Stimulated activated CD4-positive, alpha-beta T cell treated with anti-CD3 and anti-CD28 coated beads, Interleukin-4, amount 100 ng/mL, for 1 hour (primary cell): ENCODE data around the gene SLC30A4.
A peak's percentile ranks its signal among the peaks of the same experiment; 100 is the strongest.
"Not testable (repeated sequence)": the region's sequence is repeated elsewhere in the genome, so short reads cannot be mapped to it uniquely, and the experiment has no call there.

ENCODE experiments used
- DNase-seq: peaks from one replicate; pipeline ENCODE4 v3.0.0-alpha.2; 2020

The SLC30A4 gene

DNA sequence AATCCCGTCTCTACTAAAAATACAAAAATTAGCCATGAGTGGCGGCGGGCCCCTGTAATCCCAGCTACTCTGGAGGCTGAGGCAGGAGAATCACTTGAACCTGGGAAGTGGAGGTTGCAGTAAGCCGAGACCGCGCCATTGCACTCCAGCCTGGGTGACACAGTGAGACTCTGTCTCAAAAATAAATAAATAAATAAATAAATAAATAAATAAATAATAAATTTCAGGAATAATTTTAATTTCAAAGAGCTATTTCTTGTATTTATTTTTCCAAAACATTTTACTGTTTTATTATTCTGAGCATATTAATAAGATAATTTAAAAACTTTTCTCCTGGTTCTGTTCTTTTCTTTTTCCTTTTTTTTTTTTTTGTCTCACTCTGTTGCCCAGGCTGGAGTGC lies 15.4 kb downstream of the SLC30A4 start:
- DNase-seq: not testable (repeated sequence)

DNA sequence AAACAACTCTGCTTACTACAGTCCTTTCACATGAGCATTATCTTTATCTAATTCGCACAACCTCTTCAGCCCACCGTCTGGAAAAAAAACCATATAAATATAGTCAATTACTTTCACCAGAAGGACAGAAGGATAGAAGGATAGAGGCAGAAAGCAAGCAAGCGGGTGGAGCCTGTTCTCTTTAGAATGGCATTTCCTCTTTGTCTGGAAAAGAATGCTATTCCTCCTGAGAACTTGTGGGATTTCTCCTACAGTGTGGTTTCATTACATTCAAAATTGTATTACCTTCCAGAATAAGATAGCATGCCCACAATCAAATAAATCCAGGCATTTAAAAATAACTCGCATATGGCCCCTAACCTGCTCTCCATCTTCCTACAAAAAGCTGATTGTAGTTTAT lies 23.1 kb downstream of the SLC30A4 start:
- no peak for DNase-seq

DNA sequence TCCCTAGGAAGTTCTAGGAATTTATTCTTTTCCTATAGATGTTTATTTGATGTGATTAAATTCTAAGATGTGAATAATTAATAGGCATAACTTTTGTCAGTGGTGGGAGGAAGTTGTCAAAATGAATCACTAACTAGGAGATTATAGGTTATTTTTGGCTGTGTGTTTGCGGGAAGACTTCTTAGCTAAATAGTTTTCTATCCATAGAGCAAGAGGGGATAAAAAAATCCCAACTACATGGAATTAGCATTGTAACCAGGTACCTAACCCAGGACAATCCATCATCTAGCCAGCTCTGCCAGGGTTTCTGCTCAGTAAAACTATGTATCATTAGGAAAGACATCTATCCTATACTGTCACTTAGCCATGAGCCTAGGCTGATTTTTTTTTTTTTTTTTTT lies 23.9 kb downstream of the SLC30A4 start:
- DNase-seq: no peak

DNA sequence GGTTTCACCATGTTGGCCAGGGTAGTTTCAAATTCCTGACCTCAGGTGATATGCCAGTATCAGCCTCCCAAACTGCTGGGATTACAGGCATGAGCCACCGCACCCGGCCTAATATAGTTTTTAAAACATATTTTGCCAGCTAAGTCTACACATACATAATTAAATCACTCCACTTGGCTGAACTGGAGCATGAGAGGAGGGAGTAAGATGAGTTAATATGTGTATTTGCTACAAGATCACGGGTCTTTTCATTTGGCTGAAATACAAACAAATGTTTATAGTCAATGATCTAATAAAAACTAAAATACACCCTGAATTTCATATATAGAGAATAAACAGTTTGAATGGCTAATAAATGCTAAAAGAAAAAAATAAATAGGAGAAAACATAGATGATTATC lies 25.3 kb downstream of the SLC30A4 start:
- no peak for DNase-seq

DNA sequence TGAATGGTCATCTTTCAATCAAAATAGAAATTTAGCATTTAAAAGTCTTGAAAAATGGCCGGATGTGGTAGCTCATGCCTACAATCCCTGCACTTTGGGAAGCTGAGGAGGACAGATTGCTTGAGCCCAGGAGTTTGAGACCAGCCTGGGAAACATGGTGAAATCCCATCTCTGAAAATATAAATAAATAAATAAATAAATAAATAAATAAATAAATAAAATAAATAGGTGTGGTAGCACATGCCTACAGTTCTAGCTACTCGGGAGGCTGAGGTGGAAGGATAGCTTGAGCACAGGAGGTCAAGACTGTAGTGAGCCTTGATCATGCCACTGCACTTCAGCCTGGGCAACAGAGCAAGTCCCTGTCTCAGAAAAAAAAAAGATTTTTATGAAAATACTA lies 25.9 kb downstream of the SLC30A4 start:
- no peak for DNase-seq

DNA sequence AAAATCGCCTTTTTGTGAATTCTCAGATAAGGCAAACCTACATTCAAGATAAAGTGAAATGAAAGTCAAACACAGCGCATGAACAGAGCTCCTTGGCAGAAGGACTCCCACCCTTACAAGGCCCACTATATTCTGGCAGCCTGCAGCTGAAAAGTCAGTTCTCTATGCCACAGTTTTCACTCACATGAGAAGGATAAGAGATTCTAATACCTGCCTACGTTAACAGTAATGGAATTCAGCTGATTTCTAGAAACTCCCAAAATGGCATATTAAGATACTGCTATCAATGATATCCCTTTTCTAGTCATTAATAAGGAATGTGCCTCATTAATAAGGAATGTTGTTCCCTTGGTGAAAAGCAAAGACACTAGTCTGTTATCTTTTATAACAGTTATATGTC lies 27.0 kb downstream of the SLC30A4 start:
- no peak for DNase-seq

DNA sequence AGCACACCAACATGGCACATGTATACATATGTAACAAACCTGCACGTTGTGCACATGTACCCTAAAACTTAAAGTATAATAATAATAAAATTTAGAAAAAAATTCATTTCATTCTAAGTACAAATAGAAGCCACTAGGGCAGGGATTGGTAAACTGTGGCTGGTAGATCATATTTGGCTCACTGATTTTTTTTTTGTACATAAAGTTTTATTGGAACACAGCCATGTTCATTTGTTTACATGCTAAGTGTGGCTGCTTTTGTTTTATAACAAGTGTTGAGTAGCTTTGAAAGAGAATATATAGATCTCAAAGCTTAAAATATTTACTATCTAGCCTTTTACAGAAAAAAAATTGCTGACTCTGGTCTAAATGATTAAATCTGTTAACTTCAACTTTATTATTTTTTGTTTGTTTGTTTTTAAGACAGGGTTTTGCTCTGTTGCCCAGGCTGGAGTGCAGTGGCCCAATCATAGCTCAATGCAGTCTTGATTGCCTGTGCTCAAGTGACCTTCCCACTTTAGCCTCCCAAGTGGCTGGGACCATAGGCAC lies 32.8 kb downstream of the SLC30A4 start:
- no peak for DNase-seq

DNA sequence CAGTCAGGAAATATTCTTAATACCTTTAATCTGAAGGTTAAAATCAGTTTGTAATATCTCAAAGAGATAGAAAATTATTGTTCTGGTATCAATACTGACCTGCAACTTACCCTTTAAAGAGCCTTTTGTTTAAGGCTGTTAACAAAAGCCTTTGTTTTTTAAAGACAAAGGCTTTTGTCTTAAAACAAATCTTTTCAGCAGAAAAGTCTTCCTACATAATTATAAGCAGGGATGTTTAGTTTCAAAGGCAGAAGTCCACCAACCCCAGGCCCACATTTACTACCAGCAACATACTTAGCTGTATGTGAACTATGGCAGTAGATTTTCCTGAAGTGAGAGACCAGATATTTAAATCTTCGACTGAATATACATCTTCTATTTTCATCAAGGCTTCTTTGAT lies 36.2 kb downstream of the SLC30A4 start:
- no peak for DNase-seq

DNA sequence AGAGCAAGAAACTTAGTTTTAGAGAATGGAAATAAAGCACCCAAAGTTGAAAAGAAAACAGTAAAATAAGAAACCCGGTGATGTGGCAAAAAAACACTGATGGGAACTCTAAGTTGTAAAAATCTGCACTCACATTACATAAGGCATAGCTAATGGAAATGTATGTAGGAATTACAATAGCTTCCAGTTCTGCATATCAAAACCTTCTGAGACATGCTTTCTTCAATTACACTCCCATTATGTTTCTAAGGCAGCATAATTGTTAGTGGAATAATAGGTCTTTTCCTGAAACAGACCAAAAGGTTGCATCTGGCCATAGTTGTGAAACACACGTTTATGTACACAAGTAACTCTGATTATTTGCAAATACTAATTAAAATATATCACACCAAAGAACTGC lies 41.4 kb downstream of the SLC30A4 start:
- no peak for DNase-seq

DNA sequence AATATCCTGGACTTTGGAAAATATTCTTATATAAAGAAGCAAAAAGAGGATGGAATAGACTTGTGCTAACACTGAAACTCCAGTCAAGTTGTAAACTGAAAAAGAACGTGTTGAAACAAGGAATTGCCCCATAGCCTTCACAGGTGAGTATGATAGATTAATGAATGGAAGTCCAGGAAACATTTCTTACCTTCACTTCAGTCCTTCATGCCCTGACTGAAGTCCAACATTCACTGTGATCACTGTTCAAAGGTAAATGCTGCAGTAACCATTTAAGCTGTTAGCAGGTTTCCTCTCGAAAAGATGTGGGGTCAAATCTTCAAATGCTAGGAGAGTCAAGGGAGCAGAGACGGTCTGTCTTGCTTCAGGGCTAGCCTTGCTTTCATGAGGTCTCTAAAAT lies 46.1 kb downstream of the SLC30A4 start:
- DNase-seq: no peak

DNA sequence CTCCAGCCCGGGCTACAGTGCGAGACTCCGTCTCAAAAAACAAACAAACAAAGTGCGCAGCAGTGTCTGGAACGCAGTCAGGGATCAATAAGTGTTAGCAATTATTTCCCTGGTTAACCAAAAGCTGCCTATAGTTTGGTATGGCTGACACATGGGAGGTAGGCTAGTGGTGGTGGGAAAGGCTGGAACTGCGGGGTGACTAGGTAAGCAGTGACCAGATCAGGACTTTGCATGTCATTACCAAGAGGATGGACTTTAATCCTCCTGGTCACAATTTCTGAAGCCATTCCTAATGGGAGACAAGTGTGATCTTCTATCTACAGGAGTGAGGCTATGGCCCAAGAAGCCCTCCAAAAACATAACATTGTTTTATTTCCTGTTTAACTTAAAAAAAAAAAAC lies 47.8 kb downstream of the SLC30A4 start:
- no peak for DNase-seq

DNA sequence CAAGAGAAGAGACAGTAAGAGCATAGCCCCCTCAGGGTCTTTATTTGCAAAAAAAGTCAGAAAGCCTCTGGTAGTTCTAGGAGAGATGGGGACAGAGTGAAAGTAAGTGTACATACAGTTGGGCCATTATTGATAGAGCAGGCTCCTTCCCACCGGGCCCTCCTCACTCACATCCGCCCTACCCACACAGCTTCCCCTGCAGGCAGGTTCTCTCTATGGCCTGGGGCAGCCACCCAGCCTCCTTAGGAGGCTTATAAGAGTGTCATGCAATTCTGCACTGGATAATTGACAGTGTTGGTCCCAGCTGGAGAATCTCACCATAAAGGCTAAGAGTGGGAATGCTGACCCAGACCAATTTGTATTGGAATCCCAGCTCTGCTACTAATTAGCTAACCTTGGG lies 49.5 kb downstream of the SLC30A4 start:
- DNase-seq: no peak

DNA sequence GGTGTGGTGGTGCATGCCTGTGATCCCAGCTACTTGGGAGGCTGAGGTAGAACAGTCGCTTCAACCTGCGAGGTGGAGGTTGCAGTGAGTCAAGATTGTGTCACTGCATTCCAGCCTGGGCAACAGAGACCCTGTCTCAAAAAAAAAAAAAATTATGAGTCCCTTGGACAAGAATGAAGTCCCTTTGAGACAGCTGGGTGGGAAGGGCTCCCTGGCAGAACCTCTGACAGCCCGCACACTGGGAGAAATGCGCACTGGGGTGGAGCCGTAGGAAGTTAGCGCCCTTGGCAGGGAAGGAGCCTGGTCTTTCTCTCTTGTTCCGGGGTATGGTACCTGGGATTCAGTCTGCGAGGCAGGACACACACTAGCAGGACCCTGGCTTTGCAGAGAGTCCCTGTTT lies 51.4 kb downstream of the SLC30A4 start:
- DNase-seq: no peak

DNA sequence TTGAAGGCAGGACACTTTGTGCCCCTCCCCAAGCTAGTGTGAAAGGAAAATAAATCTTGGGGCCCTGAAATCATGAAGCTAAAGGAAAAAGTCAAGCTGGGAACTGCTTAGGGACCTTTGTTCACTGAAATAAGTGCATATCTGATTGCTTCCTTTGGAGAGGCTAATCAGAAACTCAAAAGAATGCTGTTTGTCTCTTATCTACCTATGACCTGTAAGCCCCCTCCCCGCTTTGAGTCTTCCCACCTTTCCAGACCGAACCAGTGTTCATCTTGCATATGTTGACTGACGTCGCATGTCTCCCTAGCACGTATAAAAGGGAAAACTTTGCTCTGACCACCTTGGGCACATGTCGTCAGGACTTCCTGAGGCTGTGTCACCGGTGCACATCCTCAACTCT lies 53.1 kb downstream of the SLC30A4 start:
- DNase-seq: no peak

DNA sequence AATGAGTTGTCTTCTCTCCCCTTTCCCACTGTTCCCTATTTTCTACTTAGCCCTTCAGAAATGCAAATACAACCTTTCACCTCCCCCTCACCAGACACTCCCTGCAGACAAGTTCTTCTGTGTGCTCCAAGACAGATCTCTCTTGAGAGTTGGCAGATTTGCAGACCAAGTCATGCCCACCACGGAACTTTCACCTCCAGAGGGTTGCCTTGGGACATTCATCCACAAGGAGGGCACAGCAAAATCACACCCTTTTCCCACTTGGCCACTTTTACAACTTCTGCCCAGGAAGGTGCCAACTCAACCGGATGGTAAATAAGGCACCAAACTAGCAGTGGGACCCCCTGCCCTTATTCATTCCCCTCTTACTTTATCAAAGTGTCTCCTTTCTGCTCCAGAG lies 53.5 kb downstream of the SLC30A4 start:
- no peak for DNase-seq

DNA sequence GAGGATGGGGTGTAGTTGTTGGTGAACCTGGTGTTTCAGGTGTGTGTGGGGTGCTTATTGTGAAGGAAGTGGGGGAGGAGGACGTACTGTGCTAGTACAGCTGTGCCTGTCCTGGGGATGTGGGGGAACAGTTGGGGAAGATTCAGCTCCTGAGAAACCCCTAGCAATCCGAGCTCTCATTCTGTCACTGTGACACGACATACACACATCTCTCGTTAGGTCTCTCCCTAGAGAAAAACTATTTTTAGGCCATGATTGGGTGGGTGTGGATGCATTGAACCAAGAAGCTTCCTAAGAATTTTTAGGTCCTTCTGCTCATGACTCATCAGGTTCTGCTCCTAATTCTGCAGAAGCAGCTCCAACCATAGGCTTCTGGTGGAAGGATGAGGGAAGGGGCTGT lies 54.3 kb downstream of the SLC30A4 start:
- DNase-seq: no peak

DNA sequence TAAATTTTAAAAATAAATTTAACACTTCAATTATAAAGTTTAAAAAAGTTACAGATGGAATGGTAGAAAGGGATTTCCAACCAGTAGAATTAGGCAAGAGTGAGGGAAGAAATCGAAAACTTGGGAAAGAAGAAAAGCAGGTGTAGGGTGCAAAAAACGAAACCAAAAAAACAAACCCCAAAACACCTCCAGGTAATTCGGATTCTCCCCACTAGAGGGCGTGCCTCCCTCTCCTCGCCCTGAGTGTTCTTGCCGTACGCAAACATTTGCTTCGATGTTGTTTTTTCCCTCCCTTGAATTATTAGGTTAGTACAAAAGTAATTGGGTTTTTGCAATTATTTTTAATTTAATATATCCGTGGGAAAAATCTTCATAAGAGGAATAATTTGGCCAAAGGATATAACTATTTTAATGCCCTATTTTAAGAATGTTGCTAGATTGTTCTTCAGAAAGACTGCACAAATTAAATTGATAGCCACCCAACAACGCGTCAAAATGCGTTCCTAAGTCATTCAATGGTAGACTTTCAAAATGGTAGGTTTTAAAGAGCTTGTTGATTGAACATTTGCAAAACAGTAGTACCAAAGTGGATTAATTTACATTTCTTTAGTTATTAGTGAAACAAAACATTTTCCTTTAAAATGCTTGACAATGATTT lies 63.7 kb downstream of the SLC30A4 start:
- peak; percentile 73 for DNase-seq

DNA sequence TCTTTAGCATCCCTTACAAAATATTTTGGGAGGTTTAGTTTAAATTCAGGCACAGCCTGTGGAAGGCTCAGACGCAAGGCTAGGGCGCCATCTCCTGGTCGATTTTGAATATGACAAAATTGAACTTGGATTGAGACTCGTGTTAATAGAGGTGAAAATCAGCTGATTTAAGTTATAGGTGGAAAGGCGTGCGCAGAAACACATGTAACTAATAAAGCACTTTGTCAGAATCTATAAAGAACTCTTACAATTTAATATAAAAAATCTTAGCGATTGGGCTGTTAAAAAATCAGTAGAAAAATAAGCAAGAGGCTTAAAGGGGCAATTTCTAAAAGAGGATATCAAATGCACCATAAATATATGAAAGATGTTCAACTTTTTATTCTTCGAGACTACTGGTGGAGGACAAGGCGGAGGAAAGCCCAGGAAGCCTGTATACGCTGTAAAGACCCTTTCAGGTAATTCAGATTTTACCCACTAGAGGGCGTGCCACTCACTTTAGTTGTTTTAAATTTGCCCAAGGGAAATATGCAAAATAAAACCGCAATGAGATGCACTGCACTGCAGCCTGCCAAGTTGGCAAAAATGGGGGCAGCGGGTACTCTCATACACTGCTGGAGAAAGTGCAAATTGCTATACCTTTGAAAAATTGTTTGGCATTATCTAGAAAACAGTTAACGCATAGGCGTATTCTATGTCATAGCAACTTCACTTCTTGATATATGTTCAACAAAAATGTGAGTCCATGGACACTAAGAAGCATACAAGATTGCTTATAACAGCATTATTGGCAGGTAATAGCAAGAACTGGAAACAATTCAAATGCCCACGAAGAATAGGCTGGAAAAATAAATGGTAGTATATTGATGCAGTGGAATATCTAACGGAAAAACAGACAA lies 64.7 kb downstream of the SLC30A4 start:
- peak; percentile 58 for DNase-seq

DNA sequence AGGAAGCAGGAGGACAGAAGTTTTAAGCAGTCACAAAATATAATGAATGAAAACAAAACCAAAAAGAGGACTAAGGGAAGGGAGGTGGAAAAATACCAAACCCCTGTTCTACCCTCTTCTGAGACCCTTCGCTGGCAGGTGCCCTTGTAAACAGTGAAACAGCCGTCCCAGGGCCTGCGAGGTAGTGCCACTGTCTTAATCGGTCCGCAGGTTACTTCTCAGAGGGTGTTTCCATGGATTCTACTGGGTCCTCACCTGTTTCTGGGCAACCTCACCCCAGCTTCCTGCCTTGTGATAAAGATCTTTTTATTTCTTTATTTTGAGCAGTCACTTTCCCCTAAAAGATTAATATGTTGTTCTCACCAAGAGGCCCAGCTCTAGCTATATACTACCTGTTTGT lies 65.3 kb downstream of the SLC30A4 start:
- no peak for DNase-seq

DNA sequence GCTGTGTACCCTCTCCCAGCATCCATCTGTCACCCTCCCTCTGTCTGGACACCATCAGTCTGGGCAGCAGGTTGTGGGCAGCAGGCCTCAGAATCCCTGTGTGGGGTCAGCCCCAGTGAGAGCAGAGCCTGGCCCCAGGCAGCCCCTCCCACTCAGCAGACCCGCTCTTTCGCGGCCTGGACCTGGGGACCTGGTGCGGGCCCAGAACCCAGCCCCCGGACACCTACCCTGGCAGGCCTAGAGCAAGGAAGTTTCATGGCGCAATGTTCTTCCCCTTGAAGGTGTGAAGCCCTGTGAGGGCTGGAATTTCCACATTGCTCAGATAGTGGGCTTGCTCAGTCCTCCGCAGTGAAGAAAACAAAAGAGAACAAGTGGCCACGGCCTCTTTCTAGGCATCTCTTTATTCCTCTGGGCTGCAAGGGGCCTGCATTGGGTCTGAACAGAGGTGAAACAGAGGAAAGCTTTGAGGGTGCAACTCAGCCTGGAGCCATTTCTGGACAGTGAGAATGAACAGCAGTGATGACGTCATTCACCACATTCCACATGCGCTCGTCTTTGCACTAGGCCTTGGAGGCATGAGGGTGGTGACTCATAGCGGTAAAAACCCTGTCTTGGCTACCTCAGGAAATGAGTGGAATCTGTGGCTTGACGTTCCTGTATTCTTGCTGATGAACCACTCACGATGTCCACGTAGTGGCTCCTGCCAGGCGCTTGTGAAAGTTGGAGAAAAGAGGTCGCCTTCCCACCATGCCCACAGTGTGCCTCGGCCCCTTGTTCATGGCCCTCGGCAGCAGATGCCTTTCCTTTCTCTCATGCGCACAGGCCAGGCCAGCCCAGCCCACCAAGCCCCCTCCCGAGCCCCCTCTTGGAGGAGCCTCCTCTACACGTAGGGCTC lies 66.1 kb downstream of the SLC30A4 start:
- peak; percentile 37 for DNase-seq

DNA sequence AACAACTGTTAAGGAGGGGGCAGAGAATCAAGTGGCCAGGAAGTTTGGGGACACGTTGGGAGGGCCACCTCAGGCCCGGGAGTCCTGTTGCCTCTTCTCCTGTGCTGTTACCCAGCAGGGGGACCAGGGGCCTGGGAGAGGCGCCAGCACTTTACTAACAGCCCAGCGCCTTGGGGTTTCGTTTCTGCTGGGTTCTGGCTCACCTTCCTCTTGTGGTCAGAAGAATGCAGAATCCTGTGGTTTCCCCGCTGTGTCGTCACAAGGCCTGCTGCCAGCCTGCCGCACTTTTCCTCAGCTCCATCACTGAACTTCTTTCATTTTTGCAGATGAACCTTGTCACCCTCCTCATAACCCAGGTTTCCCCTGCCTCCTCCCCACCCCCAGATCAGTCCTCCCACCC lies 67.7 kb downstream of the SLC30A4 start:
- peak; percentile 47 for DNase-seq

DNA sequence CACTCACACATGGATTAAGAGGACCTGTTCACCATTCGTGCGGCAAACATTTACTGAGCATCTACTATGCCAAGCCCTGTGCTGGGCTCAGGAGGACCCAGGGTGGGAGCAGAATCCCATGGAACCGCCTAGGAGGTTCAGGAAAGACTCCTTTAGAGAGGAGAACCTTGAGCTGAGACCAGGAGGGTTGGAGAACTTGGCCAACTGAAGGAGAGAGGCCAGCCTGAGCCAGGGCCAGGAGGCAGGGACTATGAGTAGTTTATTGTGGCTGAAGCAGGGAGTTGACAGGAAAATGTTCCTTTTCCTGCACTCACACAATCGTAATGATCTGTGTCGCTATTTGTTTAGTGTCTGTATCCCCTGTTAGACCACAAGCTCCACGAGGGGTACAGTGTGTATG lies 71.3 kb downstream of the SLC30A4 start:
- DNase-seq: no peak
